ENCODE results near the gene PYY.
"Not testable (repeated sequence)": the region's sequence is repeated elsewhere in the genome, so short reads cannot be mapped to it uniquely, and the experiment has no call there.

Gene PYY

GRCh38 chr17:43979011-43979410 lies 25.3 kb upstream of the PYY start:
- H3K4me3 ChIP-seq (ENCODE audit: low read depth, low read length): no peak overlapping the region

- no peak overlapping the region for H3K4me3 ChIP-seq (ENCODE audit: low read depth, low read length)
Observed at GRCh38 chr17:43978078-43978477, 24.3 kb upstream of the PYY start.

GRCh38 chr17:43976963-43977837 lies 23.5 kb upstream of the PYY start:
- no peak overlapping the region for H3K4me3 ChIP-seq (ENCODE audit: low read depth, low read length)

GRCh38 chr17:43975898-43976297 lies 22.2 kb upstream of the PYY start:
- H3K4me3 ChIP-seq (ENCODE audit: low read depth, low read length): no peak overlapping the region

GRCh38 chr17:43974382-43975266 lies 20.9 kb upstream of the PYY start:
- no peak overlapping the region for H3K4me3 ChIP-seq (ENCODE audit: low read depth, low read length)

- not testable (repeated sequence) for H3K4me3 ChIP-seq (ENCODE audit: low read depth, low read length)
Observed at GRCh38 chr17:43972444-43973212, 18.9 kb upstream of the PYY start.

- not testable (repeated sequence) for H3K4me3 ChIP-seq (ENCODE audit: low read depth, low read length)
Observed at GRCh38 chr17:43971436-43971835, 17.7 kb upstream of the PYY start.

GRCh38 chr17:43970366-43970765 lies 16.6 kb upstream of the PYY start:
- no peak overlapping the region for H3K4me3 ChIP-seq (ENCODE audit: low read depth, low read length)

GRCh38 chr17:43967251-43967875 lies 13.6 kb upstream of the PYY start:
- H3K4me3 ChIP-seq (ENCODE audit: low read depth, low read length): no peak overlapping the region

GRCh38 chr17:43966276-43966675 lies 12.5 kb upstream of the PYY start:
- no peak overlapping the region for H3K4me3 ChIP-seq (ENCODE audit: low read depth, low read length)

- H3K4me3 ChIP-seq (ENCODE audit: low read depth, low read length): no peak overlapping the region
Observed at GRCh38 chr17:43962479-43962878, 8.7 kb upstream of the PYY start.

GRCh38 chr17:43961954-43962353 lies 8.2 kb upstream of the PYY start:
- no peak overlapping the region for H3K4me3 ChIP-seq (ENCODE audit: low read depth, low read length)

GRCh38 chr17:43961292-43961691 lies 7.6 kb upstream of the PYY start:
- H3K4me3 ChIP-seq (ENCODE audit: low read depth, low read length): not testable (repeated sequence)

GRCh38 chr17:43958748-43959352 lies 5.1 kb upstream of the PYY start:
- no peak overlapping the region for H3K4me3 ChIP-seq (ENCODE audit: low read depth, low read length)

- H3K4me3 ChIP-seq (ENCODE audit: low read depth, low read length): no peak overlapping the region
Observed at GRCh38 chr17:43956222-43956621, 2.5 kb upstream of the PYY start.

GRCh38 chr17:43952724-43953666 lies 745 bp downstream of the PYY start:
- H3K4me3 ChIP-seq (ENCODE audit: low read depth, low read length): peak overlapping the region; percentile 72

GRCh38 chr17:43952351-43952723 lies 1.4 kb downstream of the PYY start:
- H3K4me3 ChIP-seq (ENCODE audit: low read depth, low read length): peak overlapping the region; percentile 72

GRCh38 chr17:43951750-43952149 lies 2.0 kb downstream of the PYY start:
- peak overlapping the region; percentile 72 for H3K4me3 ChIP-seq (ENCODE audit: low read depth, low read length)

- H3K4me3 ChIP-seq (ENCODE audit: low read depth, low read length): no peak overlapping the region
Observed at GRCh38 chr17:43950554-43950953, 3.2 kb downstream of the PYY start.
